T-helper 17 cell (primary cell): ENCODE results near the gene SLC26A11. TPM values are rescaled to one million over a fixed set of nuclear protein-coding genes. Genes with fewer than 3 reads are reported as not detected.

Source experiments
- ATAC-seq: fragments of 150-1000 bp; cut with Tn5 transposase; 2 replicates; pipeline ENCODE4 v1.10.0; 2021; ENCODE audit warnings: mild to moderate bottlenecking, moderate library complexity
- DNase-seq, 3 donors: peaks; one replicate each; pipeline versions ENCODE4 v3.0.0 to v3.0.0-alpha.2; 2020 to 2021
- H3K9me3 ChIP-seq: one replicate; pipeline ENCODE4 v1.7.0; 2013; ENCODE audit warnings: low read length, mild to moderate bottlenecking; ENCODE audit not compliant: control insufficient read depth, poor library complexity, severe bottlenecking
- H3K27ac Mint-ChIP-seq: one replicate; pipeline ENCODE4 v1.8.0; 2022; ENCODE audit warnings: mild to moderate bottlenecking, moderate library complexity, mixed read lengths
- H3K27me3 Mint-ChIP-seq: one replicate; pipeline ENCODE4 v1.8.0; 2022; ENCODE audit warnings: mixed read lengths
- H3K36me3 Mint-ChIP-seq: one replicate; pipeline ENCODE4 v1.8.0; 2022; ENCODE audit warnings: low read depth, mixed read lengths
- H3K4me1 Mint-ChIP-seq: one replicate; pipeline ENCODE4 v1.8.0; 2022; ENCODE audit warnings: mild to moderate bottlenecking, mixed read lengths
- H3K4me3 Mint-ChIP-seq: one replicate; pipeline ENCODE4 v1.8.0; 2022; ENCODE audit warnings: mild to moderate bottlenecking, moderate library complexity, mixed read lengths
- total RNA-seq, 4 donors: library from RNA in 2 of 4; stranded (reverse) in 2 of 4; gene quantifications; one replicate each; pipeline ENCODE4 v1.2.3 and lab custom pipeline; 2022 to 2026

SLC26A11 gene
- total RNA-seq (10 to 100 TPM; 57.0 to 73.8 TPM), total RNA-seq (lab: John Stamatoyannopoulos, UW) (78.6 to 299 reads per million in 2 donors)

DNA sequence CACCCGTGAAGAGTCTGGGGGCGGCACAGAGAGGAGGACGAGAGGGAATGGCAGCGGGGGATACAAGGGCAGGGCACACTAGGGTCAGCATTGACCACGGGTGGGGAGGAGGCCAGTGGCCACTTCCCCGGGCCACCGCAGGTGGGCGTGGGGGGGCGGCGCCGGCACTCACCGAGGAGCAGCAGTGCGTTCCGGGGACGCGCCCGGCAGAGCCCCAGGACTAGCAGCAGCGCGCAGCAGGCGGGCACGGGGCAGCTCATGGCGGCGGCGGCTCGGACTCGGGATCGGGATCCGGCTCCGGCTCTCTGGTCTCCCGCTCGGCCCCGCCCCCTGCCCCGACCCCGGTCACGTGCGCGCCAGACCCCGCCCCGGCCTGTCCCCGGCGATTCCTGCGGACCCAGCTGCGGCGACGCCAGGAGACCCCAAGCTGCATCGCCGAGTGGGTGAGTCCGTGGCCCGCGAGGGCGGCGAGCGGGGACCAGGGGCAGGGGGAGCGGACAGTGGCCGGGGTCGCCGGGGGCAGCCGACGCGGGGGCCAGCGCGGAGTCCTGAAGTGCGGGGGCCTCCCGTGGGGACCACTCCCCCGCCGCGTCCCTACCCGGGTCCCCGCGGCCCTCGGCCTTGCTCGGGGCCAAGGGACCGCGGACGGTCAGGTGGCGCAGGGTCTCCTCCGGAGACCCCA is at the start of gene SLC26A11, which contains the start of gene SGSH:
SLC26A11 (plus strand) TSS at position 374 of the 682 bp plus-strand sequence. CDS start 1,134 bp downstream, outside the sequence.
SGSH (minus strand) TSS at position 280 of the 682 bp plus-strand sequence; CDS start at position 260, 20 bp downstream.
- H3K27ac Mint-ChIP-seq, result peak within 1 kb of the TSS; percentile 97
- DNase-seq, result peak; percentile 43 to 63 (median 49)
- peak within 1 kb of the TSS; percentile 95 for H3K4me3 Mint-ChIP-seq
- no peaks in the 10 kb centered on the region for H3K9me3 ChIP-seq
- H3K27me3 Mint-ChIP-seq, result no peaks in the 10 kb centered on the region
- peaks cover 10% of the 10 kb centered on the region for H3K36me3 Mint-ChIP-seq
- H3K4me1 Mint-ChIP-seq, result peaks cover 32% of the 10 kb centered on the region
- peak; percentile 50 for ATAC-seq

GRCh38 chr17:80171681-80172080 is 48.5 kb upstream of the SLC26A11 start:
- ATAC-seq, result no peak
- DNase-seq, result no peak
- Mint-ChIP-seq H3K27ac (no peak overlapping the region), H3K36me3 (peaks cover 4% of the 10 kb centered on the region), H3K4me1 (peaks cover 4% of the 10 kb centered on the region), H3K4me3 (no peak overlapping the region), H3K27me3 (peaks cover 16% of the 10 kb centered on the region)
- H3K9me3 ChIP-seq, result no peaks in the 10 kb centered on the region

DNA sequence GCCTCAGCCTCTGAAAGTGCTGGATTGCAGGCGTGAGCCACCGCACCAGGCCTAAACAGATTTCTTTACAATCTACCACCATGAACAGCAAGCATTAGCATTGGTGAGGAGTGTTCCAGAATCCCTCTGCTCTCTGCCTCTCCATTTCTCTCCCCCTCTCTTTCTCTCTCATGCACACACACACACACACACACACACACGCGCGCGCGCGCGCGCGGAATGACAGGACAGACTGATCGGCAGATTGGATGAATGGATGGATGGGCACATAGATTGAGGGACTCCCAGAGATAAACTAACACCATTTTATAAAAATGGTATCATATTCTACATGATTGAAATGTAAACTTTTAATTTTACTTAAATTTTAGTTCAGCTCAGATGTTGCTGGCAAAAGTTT is 47.1 kb upstream of the SLC26A11 start:
- no peak for ATAC-seq
- no peak for DNase-seq
- H3K27me3 Mint-ChIP-seq, result peaks cover 16% of the 10 kb centered on the region
- no peak overlapping the region for H3K4me3 Mint-ChIP-seq
- peaks cover 4% of the 10 kb centered on the region for H3K36me3 Mint-ChIP-seq
- H3K9me3 ChIP-seq, result no peaks in the 10 kb centered on the region
- H3K27ac Mint-ChIP-seq, result no peak overlapping the region
- peaks cover 3% of the 10 kb centered on the region for H3K4me1 Mint-ChIP-seq

DNA sequence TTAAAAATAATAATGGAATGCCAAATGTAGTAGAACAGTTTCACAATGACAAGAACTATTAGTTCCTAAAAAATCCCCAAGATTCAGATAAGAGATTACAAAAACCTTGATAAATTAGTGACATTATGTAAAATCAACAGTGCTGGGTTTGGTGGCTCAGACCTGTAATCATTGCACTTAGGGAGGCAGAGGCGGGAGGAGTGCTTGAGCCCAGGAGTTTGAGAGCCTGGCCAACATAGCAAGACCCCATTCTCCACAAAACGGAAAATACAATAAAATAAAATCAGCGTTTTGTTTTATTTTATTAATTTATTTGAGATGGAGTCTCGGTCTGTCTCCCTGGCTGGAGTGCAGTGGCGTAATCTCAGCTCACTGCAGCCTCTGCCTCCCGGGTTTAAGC is 46.3 kb upstream of the SLC26A11 start:
- DNase-seq (no peak), ATAC-seq (no peak)
- Mint-ChIP-seq H3K4me3 (no peak overlapping the region), H3K36me3 (peaks cover 3% of the 10 kb centered on the region), H3K27me3 (peaks cover 12% of the 10 kb centered on the region), H3K27ac (no peak overlapping the region), H3K4me1 (peaks cover 2% of the 10 kb centered on the region)
- H3K9me3 ChIP-seq, result no peaks in the 10 kb centered on the region

DNA sequence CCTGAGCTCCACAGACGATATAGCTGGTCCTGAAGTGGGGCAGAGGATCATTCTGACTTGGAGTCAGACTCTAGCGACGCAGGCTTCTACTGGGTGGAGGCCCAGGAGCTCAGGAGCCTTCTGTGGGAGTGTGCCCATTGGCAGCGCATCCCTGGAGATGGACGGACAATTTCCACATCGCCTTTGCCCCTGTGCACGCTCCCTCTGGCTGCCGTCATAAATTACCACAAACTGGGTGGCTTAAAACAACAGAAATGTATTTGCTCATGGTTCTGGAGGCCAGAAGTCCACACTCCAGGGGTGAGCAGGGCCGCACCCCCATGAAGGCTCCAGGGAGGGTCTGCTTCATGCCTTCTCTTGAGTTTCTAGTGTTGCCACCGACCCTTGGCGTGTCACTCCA is 43.5 kb upstream of the SLC26A11 start:
- Mint-ChIP-seq H3K27me3 (peaks cover 20% of the 10 kb centered on the region), H3K27ac (no peak overlapping the region)
- no peaks in the 10 kb centered on the region for H3K9me3 ChIP-seq

GRCh38 chr17:80177986-80178595 is 42.1 kb upstream of the SLC26A11 start:
- DNase-seq (no peak), ATAC-seq (no peak)
- H3K9me3 ChIP-seq, result no peaks in the 10 kb centered on the region
- H3K27ac Mint-ChIP-seq, result no peak overlapping the region
- H3K36me3 Mint-ChIP-seq, result no peaks in the 10 kb centered on the region
- peaks cover 22% of the 10 kb centered on the region for H3K27me3 Mint-ChIP-seq
- H3K4me3 Mint-ChIP-seq, result no peak overlapping the region
- no peaks in the 10 kb centered on the region for H3K4me1 Mint-ChIP-seq

More for the DNA sequence above, 43.5 kb upstream of the SLC26A11 start:
- ATAC-seq (no peak), DNase-seq (no peak)
- Mint-ChIP-seq H3K4me1 (no peaks in the 10 kb centered on the region), H3K4me3 (no peak overlapping the region), H3K36me3 (no peaks in the 10 kb centered on the region)

GRCh38 chr17:80180192-80180591 is 40.0 kb upstream of the SLC26A11 start:
- no peaks in the 10 kb centered on the region for H3K36me3 Mint-ChIP-seq
- H3K9me3 ChIP-seq, result no peaks in the 10 kb centered on the region
- ATAC-seq (no peak), DNase-seq (no peak)
- H3K27me3 Mint-ChIP-seq, result peaks cover 26% of the 10 kb centered on the region
- no peak overlapping the region for H3K27ac Mint-ChIP-seq
- no peaks in the 10 kb centered on the region for H3K4me1 Mint-ChIP-seq
- no peak overlapping the region for H3K4me3 Mint-ChIP-seq

GRCh38 chr17:80181431-80181830 is 38.8 kb upstream of the SLC26A11 start:
- H3K9me3 ChIP-seq, result no peaks in the 10 kb centered on the region
- ATAC-seq (no peak), DNase-seq (no peak)
- no peaks in the 10 kb centered on the region for H3K4me1 Mint-ChIP-seq
- H3K27ac Mint-ChIP-seq, result no peak overlapping the region
- H3K36me3 Mint-ChIP-seq, result no peaks in the 10 kb centered on the region
- peaks cover 33% of the 10 kb centered on the region for H3K27me3 Mint-ChIP-seq
- H3K4me3 Mint-ChIP-seq, result no peak overlapping the region

DNA sequence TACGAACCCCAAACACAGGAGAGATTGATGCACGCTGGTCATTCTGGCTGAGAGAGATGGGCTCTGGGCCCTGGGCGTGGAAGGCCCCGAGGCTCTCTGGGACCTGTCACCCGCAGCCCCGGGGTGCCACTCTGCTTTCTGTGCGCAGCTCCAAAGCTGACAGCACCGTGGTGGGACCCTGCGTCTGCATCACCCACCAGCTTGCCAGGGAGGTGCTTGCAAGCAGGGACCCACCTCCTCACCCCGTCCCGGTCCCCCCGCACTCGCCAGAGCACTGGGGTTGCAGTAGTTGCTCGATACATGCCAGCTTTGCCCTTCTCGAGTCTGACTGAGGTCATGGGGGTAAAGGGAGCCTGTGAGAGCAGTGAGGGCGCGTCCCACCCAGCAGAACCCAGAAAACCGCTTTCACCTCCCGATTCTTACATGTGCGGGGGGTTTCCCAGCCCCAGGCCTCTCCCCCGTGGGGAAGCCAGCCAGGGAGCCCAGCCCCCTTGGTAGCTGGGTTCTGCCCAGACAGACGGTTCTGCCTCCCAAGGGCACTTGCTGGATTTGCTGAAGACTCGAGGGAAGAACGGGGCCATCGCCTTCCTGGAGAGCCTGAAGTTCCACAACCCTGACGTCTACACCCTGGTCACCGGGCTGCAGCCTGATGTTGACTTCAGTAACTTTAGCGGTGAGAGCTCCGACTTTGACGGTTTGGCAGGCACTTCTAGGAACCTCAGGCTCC is 37.9 kb upstream of the SLC26A11 start:
- ATAC-seq, result no peak
- Mint-ChIP-seq H3K4me1 (peaks cover 2% of the 10 kb centered on the region), H3K4me3 (no peak overlapping the region), H3K27ac (no peak overlapping the region), H3K36me3 (no peaks in the 10 kb centered on the region), H3K27me3 (peaks cover 42% of the 10 kb centered on the region)
- DNase-seq, result no peak
- no peaks in the 10 kb centered on the region for H3K9me3 ChIP-seq

DNA sequence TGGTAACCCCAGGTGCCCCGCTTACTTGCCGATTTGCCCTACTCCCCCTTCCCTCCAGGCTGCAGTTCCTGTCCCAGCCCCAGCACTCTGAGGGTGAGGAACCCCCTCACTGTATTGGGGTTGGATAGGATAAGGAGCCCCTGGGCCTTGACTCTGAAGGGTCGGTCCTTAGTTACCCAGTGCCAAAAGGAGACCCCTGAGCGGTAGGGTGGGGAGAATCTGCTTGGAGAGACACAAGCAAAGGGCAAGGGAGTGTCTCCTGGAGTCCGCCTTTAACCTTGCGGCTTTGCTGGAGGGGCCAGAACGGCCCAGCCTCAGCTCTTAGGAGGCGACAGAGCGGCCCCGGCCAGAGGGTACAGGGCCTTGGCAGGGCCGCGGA is 37.4 kb upstream of the SLC26A11 start:
- ATAC-seq, result no peak
- Mint-ChIP-seq H3K36me3 (no peaks in the 10 kb centered on the region), H3K4me3 (no peak overlapping the region), H3K4me1 (peaks cover 2% of the 10 kb centered on the region), H3K27me3 (peaks cover 46% of the 10 kb centered on the region), H3K27ac (no peak overlapping the region)
- DNase-seq, result no peak
- H3K9me3 ChIP-seq, result no peaks in the 10 kb centered on the region

DNA sequence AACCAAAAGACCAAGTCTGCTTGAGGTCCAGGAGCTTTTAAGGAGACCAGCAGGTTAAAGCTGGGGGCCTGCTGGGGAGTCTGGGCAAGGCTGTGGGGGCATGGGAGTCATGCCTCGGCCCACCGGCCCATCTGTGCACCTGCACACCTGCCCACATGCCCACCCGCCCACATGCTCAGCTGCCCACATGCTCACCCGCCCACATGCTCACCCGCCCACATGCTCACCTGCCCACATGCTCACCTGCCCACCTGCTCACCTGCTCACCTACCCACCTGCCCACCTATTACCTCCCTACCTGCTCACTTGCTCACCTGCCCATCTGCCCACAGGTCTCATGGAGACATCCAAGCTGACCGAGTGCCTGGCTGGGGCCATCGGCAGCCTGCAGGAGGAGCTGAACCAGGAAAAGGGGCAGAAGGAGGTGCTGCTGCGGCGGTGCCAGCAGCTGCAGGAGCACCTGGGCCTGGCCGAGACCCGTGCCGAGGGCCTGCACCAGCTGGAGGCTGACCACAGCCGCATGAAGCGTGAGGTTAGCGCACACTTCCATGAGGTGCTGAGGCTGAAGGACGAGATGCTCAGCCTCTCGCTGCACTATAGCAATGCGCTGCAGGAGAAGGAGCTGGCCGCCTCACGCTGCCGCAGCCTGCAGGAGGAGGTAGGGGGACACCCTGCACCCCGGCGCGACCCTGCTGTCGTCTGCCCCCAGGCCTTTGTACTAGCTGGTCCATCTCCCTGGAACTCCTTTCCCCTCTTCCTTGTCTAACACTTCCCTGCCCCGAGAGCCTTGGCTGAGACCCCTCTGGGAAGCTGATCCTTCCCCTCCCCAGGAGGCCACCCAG is 36.4 kb upstream of the SLC26A11 start:
- peaks cover 2% of the 10 kb centered on the region for H3K4me1 Mint-ChIP-seq
- H3K4me3 Mint-ChIP-seq, result no peak overlapping the region
- ATAC-seq, result no peak
- H3K27me3 Mint-ChIP-seq, result peaks cover 43% of the 10 kb centered on the region
- H3K36me3 Mint-ChIP-seq, result no peaks in the 10 kb centered on the region
- H3K27ac Mint-ChIP-seq, result no peak overlapping the region
- no peak for DNase-seq
- no peaks in the 10 kb centered on the region for H3K9me3 ChIP-seq

DNA sequence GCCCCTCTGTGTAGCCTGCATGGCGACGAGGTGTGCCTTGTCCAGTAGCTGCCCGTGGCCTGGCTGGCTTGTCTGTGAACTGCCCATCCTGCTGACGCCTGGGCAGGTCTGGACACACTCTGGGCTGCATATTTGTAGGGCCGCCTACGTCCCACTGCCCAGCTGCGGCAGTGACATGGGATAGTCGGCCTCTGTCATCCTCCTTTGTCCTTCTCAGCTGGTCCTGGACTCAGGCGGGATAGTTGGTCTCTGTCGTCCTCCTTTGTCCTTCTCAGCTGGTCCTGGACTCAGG is 35.9 kb upstream of the SLC26A11 start:
- no peak overlapping the region for H3K4me3 Mint-ChIP-seq
- ATAC-seq (no peak), DNase-seq (no peak)
- peaks cover 37% of the 10 kb centered on the region for H3K27me3 Mint-ChIP-seq
- no peaks in the 10 kb centered on the region for H3K9me3 ChIP-seq
- H3K36me3 Mint-ChIP-seq, result no peaks in the 10 kb centered on the region
- peaks cover 2% of the 10 kb centered on the region for H3K4me1 Mint-ChIP-seq
- no peak overlapping the region for H3K27ac Mint-ChIP-seq

GRCh38 chr17:80185968-80186367 is 34.3 kb upstream of the SLC26A11 start:
- ATAC-seq, result no peak
- H3K27ac Mint-ChIP-seq, result no peak overlapping the region
- DNase-seq, result no peak
- no peaks in the 10 kb centered on the region for H3K9me3 ChIP-seq
- H3K4me1 Mint-ChIP-seq, result peaks cover 2% of the 10 kb centered on the region
- no peak overlapping the region for H3K4me3 Mint-ChIP-seq
- H3K36me3 Mint-ChIP-seq, result no peaks in the 10 kb centered on the region
- H3K27me3 Mint-ChIP-seq, result peaks cover 34% of the 10 kb centered on the region
